GM12875 (cell line): ENCODE measurements around the gene FNDC3B.

ENCODE experiments used
- H3K4me3 ChIP-seq: one replicate; pipeline ENCODE4 v1.5.1; 2011; ENCODE audit warnings: low read depth, low read length, control low read depth
- TF ChIP-seq, protein P1 (sequence below): IDR thresholded peaks from 2 replicates; pipeline ENCODE4 v1.5.1; 2011; ENCODE audit warnings: low read depth, mild to moderate bottlenecking, control low read depth, inconsistent platforms, low read length, moderate library complexity, borderline replicate concordance; ENCODE audit not compliant: insufficient read depth

FNDC3B gene

DNA sequence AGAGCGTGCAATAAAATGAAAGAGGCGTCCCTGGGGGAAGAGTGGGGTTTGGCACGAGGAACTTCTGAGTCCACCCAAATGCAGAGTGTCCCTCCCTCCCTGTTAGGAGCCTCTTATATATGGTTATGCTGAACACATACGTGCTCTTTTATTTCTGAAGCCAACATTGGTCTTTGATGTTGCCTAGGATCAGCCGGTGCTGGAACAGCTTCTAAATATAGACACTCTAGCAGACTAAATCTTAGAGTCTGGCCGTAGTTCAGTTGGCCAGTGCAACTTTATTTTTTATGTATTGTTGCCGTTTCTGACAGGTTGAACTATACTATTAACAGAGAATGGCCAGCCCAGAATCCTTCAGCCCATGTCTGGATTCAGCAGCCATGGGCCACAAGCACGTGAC lies 280.2 kb downstream of the FNDC3B start:
- TF ChIP-seq, protein P1, sequence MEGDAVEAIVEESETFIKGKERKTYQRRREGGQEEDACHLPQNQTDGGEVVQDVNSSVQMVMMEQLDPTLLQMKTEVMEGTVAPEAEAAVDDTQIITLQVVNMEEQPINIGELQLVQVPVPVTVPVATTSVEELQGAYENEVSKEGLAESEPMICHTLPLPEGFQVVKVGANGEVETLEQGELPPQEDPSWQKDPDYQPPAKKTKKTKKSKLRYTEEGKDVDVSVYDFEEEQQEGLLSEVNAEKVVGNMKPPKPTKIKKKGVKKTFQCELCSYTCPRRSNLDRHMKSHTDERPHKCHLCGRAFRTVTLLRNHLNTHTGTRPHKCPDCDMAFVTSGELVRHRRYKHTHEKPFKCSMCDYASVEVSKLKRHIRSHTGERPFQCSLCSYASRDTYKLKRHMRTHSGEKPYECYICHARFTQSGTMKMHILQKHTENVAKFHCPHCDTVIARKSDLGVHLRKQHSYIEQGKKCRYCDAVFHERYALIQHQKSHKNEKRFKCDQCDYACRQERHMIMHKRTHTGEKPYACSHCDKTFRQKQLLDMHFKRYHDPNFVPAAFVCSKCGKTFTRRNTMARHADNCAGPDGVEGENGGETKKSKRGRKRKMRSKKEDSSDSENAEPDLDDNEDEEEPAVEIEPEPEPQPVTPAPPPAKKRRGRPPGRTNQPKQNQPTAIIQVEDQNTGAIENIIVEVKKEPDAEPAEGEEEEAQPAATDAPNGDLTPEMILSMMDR: no peak
- no peak overlapping the region for H3K4me3 ChIP-seq

DNA sequence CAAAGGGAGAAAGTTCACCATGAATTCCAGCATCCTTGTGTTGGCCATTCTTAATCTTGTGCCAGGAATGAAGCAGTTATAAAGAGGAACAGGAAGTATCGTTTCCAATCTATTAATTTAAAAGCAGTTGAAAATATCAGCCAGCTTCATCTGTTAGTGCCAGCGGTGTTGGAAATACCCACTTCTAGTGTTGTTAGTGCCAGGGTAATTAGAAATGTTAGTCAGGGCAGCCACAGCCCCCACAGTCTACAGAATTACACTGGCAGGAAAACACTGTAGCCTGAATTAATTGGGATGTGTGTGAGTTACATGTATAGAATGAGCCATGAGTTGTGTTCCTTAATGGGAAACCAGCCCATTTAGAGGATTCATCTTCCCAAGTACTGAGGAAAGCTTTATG lies 281.1 kb downstream of the FNDC3B start:
- TF ChIP-seq, protein P1: no peak
- no peak overlapping the region for H3K4me3 ChIP-seq

DNA sequence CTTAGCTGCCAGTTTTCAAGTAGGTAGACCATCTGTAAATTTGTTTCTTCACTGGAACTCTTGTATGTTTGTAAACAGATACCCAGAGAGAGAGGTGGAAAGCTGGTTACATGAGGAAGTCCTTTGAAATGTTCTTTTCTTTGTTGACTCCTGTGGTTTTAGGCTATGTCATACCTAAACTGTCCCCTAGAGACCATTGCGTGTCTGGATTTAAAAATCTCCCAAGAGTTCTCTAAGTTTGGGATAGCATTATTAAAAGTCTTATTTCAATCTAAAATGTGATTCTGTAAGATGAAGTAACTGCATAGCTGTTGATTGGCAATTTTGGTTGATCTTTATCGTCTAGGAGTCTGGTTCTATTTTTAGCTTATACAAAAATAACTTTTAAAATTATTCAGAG lies 281.7 kb downstream of the FNDC3B start:
- TF ChIP-seq, protein P1: no peak
- no peak overlapping the region for H3K4me3 ChIP-seq

DNA sequence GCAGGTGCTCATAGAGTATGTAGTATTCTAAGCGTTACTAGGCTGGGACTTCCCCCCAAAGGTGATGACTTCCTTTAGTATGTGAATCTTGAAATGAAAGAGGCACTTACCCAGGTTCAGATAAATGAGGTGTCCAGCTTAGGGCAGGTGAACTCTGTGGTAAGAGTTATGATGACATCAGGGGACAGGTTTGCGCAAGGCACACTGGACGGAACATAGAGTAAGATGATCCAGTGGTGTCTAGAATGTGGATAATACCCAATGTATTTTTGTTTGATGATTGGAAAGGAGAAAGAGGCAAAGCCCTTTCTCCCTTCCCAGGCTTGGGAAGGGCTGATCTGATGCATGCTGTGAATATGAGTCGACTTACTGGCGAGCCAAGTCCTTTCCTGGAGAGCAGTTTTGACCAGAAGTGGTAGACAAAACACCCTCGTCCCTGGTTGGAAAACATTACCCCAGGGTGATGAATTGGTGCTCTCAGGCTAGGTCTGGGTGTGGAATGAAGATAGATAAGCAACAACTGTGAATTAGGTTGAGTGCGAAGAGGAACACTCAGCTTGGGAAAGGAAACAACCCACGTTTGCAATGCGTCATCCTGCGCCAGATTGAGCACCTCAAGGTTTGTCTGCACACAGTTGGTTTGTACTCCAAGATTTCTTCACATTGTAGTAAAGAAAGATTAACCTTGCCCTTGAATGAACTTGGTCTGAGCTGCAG lies 284.7 kb downstream of the FNDC3B start:
- TF ChIP-seq, protein P1: no peak
- no peak overlapping the region for H3K4me3 ChIP-seq

DNA sequence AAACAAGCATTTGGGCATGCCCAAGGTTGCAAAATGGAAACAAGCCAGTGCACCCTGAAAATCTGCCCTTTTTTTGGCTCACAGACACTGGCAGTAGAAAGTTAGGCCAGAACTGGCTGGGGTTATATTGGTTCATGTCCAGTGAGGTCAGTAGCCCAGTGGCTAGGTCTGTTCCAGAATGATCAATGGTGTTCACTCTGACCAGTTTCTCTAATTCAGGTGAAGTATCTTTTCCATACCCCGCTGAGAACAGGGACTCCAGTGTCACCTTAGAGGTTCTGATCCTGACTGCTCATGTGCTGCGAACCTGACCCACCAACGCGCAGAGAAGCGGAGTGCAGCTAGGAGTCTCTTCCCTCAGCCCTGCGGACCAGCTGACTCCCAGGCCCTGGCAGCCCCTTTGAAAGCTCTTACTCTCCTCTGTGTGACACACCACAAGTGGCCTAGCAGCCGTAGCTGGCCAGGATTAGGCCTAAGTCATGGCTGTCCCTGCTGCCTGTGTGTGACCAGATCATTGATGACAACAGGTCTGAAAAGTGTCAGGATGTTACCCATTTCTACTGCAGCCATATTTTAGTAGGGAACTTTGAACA lies 285.3 kb downstream of the FNDC3B start:
- TF ChIP-seq, protein P1: no peak

DNA sequence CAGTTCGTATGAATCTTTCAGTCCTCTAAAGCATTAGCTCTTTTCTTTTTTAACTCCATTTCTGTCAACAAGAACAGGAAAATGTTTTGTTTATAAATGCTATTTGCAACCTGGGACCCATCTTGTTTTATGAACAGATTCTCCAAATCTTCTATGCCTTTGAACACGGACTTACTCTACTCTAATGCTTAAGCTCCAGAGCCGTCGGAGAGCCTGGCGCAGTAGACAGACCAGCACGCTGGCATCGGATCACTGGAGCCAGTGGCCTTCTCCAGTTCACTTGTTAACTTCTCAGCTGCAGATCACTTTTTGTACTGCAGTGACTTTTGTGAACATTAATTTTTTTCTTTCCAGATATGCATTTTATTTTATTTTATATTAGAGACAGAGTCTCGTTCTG lies 286.1 kb downstream of the FNDC3B start:
- TF ChIP-seq, protein P1: no peak
- no peak overlapping the region for H3K4me3 ChIP-seq

More for the DNA sequence above, 285.3 kb downstream of the FNDC3B start:
- H3K4me3 ChIP-seq: no peak overlapping the region

DNA sequence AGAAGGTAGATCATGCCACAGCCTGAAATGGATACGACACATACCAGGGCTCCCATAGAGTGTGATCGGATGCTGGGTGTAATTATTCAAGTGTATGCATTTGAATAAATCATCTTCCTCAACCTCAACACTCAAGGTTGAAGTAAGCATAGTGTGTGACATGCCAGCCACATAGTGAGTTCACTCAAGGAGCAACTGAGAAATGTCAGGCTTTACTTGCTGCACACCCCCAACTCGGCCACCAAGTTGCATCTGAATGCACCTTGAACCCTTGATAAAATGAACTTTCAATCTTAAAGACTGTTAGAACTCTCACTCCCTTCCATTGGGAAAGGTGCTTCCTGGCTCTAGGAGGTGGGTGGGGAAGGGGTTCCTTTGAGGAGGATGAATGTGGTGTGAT lies 287.6 kb downstream of the FNDC3B start:
- H3K4me3 ChIP-seq: no peak overlapping the region
- TF ChIP-seq, protein P1: no peak
